Measurements from ENCODE around the gene TTC21B.

DNA sequence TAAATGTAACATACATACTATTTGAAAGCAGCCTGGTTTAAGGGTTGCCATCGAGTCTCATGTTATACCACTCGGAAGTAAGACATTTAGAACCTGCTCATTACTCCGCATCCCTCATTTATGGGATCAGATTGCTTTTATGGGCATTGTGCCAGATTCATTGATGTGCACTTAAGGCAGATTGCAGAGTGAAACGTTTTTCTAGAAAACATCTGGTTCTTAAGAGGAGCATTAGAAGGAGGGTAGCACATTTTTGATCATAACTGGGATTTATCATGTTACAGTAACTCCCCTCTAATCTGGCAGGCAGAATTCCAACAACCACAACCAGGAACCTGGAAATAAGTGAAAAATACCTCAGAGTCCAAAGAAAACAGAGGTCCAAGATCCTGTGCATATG is 85.4 kb downstream of the TTC21B start:
- TF ChIP-seq, protein P1, sequence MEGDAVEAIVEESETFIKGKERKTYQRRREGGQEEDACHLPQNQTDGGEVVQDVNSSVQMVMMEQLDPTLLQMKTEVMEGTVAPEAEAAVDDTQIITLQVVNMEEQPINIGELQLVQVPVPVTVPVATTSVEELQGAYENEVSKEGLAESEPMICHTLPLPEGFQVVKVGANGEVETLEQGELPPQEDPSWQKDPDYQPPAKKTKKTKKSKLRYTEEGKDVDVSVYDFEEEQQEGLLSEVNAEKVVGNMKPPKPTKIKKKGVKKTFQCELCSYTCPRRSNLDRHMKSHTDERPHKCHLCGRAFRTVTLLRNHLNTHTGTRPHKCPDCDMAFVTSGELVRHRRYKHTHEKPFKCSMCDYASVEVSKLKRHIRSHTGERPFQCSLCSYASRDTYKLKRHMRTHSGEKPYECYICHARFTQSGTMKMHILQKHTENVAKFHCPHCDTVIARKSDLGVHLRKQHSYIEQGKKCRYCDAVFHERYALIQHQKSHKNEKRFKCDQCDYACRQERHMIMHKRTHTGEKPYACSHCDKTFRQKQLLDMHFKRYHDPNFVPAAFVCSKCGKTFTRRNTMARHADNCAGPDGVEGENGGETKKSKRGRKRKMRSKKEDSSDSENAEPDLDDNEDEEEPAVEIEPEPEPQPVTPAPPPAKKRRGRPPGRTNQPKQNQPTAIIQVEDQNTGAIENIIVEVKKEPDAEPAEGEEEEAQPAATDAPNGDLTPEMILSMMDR (IDR thresholded peaks at IDR 0.05), result no peak
- TF ChIP-seq TEAD4 (CRISPR knock-in tag; IDR thresholded peaks at IDR 0.05) (no peak), GABPB1 (CRISPR knock-in tag; IDR thresholded peaks at IDR 0.05) (no peak), TP53 (CRISPR knock-in tag; IDR thresholded peaks at IDR 0.05) (no peak), NFE2L1 (CRISPR knock-in tag; IDR thresholded peaks at IDR 0.05) (no peak), NFYB (CRISPR knock-in tag; conservative IDR thresholded peaks at IDR 0.05; ENCODE audit: low read depth) (no peak), ZNF219 (CRISPR knock-in tag; IDR thresholded peaks at IDR 0.05; ENCODE audit: borderline replicate concordance) (no peak), SMAD3 (CRISPR knock-in tag; IDR thresholded peaks at IDR 0.05; ENCODE audit: borderline replicate concordance) (no peak), KAT7 (CRISPR knock-in tag; IDR thresholded peaks at IDR 0.05; ENCODE audit: borderline replicate concordance) (no peak), TEAD1 (CRISPR knock-in tag; IDR thresholded peaks at IDR 0.05) (no peak), ZNF423 (CRISPR knock-in tag; IDR thresholded peaks at IDR 0.05) (no peak)
- TF ChIP-seq, protein P2, sequence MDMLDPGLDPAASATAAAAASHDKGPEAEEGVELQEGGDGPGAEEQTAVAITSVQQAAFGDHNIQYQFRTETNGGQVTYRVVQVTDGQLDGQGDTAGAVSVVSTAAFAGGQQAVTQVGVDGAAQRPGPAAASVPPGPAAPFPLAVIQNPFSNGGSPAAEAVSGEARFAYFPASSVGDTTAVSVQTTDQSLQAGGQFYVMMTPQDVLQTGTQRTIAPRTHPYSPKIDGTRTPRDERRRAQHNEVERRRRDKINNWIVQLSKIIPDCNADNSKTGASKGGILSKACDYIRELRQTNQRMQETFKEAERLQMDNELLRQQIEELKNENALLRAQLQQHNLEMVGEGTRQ (CRISPR knock-in tag; IDR thresholded peaks at IDR 0.05), result no peak
- TF ChIP-seq, protein P3, sequence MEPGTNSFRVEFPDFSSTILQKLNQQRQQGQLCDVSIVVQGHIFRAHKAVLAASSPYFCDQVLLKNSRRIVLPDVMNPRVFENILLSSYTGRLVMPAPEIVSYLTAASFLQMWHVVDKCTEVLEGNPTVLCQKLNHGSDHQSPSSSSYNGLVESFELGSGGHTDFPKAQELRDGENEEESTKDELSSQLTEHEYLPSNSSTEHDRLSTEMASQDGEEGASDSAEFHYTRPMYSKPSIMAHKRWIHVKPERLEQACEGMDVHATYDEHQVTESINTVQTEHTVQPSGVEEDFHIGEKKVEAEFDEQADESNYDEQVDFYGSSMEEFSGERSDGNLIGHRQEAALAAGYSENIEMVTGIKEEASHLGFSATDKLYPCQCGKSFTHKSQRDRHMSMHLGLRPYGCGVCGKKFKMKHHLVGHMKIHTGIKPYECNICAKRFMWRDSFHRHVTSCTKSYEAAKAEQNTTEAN (CRISPR knock-in tag; IDR thresholded peaks at IDR 0.05), result no peak
